ENCODE measurements around the gene NXN. TPM values are rescaled to one million over a fixed set of nuclear protein-coding genes. Genes with fewer than 3 reads are reported as not detected.
"Not testable (repeated sequence)": the region's sequence is repeated elsewhere in the genome, so short reads cannot be mapped to it uniquely, and the experiment has no call there.

The NXN gene
- total RNA-seq, 2 donors from 2014 or later, result 2.6 to 16.3 TPM

GRCh38 chr17:954431-955164, 25.0 kb downstream of the NXN start:
- no peak for DNase-seq
- no peaks in the 10 kb centered on the region for H3K36me3 ChIP-seq
- no peak overlapping the region for H3K4me3 ChIP-seq
- intact Hi-C loops (cut with DNase I), result no loop called here
- H3K9me3 ChIP-seq, result no peaks in the 10 kb centered on the region
- H3K27me3 ChIP-seq, result no peaks in the 10 kb centered on the region
- no peak for TF ChIP-seq CTCF (IDR thresholded peaks at IDR 0.05)
- H3K9ac ChIP-seq (ENCODE audit: low read depth in 2 of 2, low read length in 2 of 2), result no peak overlapping the region
- no peak overlapping the region for H3K27ac ChIP-seq
- H3K4me1 ChIP-seq, result no peaks in the 10 kb centered on the region

- Histone ChIP-seq H3K27me3 (no peaks in the 10 kb centered on the region), H3K27ac (no peak overlapping the region), H3K36me3 (no peaks in the 10 kb centered on the region), H3K9ac (ENCODE audit: low read depth in 2 of 2, low read length in 2 of 2) (no peak overlapping the region), H3K4me3 (no peak overlapping the region), H3K9me3 (no peaks in the 10 kb centered on the region), H3K4me1 (no peaks in the 10 kb centered on the region)
- no peak for DNase-seq
- no peak for TF ChIP-seq CTCF (IDR thresholded peaks at IDR 0.05)
- intact Hi-C loops (cut with DNase I), result no loop called here
Observed at GRCh38 chr17:953767-954166, 25.8 kb downstream of the NXN start.

- H3K36me3 ChIP-seq; H3K4me3 ChIP-seq; H3K27me3 ChIP-seq; H3K9me3 ChIP-seq; H3K4me1 ChIP-seq; intact Hi-C loops (cut with DNase I); DNase-seq; H3K27ac ChIP-seq; H3K9ac ChIP-seq (ENCODE audit: low read depth in 2 of 2, low read length in 2 of 2): not testable (repeated sequence)
Observed at GRCh38 chr17:952592-952991, 27.0 kb downstream of the NXN start.

DNA sequence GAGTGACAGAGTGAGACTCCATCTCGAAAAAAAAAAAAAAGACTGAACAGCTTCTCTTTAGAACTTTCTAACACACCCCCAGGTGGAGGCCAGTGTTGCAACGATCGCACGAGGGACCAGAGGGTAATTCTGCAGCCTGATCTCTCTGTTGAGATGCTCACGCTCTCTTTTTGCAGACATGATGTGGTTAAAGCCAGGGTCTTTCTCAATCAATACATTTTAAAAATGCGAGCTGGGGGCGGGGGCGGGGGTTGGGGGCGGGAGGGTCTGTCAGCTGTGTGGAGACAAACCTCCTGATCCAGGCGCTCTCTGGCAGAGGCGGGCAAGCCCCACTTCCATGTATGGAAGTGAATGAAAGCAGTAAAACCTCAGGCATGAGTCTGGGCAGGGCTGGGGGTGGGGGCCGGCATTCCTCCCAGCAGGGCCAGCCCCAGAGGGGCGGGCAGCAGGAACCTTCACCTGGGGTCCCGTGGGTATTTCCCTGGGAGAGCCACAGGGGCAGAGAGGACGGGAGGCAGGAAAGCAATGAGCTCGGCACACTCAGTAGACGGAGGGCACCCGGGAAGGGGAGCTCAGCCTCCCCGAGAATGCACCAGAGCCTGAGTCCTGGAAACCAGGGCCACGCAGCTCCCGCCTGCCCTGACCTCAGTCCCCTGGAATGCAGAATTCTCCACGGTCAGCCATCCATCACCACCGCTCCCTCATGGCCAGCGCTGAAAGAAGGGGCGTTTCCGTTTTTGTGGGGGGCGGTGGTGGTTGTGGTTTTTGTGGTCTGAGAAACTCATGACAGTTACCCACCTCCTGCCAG, 28.0 kb downstream of the NXN start:
- no peak for DNase-seq
- H3K4me1 ChIP-seq, result no peaks in the 10 kb centered on the region
- intact Hi-C loops (cut with DNase I), result no loop called here

GRCh38 chr17:949623-950303, 29.8 kb downstream of the NXN start:
- H3K4me1 ChIP-seq, result no peaks in the 10 kb centered on the region
- H3K9ac ChIP-seq (ENCODE audit: low read depth in 2 of 2, low read length in 2 of 2), result no peak overlapping the region
- no peaks in the 10 kb centered on the region for H3K36me3 ChIP-seq
- no peak overlapping the region for H3K27ac ChIP-seq
- H3K27me3 ChIP-seq, result no peaks in the 10 kb centered on the region
- DNase-seq, result no peak
- TF ChIP-seq CTCF (IDR thresholded peaks at IDR 0.05), result no peak
- H3K4me3 ChIP-seq, result no peak overlapping the region
- intact Hi-C loops (cut with DNase I), result no loop called here
- no peaks in the 10 kb centered on the region for H3K9me3 ChIP-seq

More for the DNA sequence above, 28.0 kb downstream of the NXN start:
- no peaks in the 10 kb centered on the region for H3K36me3 ChIP-seq
- no peak overlapping the region for H3K4me3 ChIP-seq
- H3K9ac ChIP-seq (ENCODE audit: low read depth in 2 of 2, low read length in 2 of 2), result no peak overlapping the region
- no peaks in the 10 kb centered on the region for H3K27me3 ChIP-seq
- H3K27ac ChIP-seq, result peak overlapping the region; percentile 47
- no peaks in the 10 kb centered on the region for H3K9me3 ChIP-seq
- no peak for TF ChIP-seq CTCF (IDR thresholded peaks at IDR 0.05)
